PFSK-1 (cell line): ENCODE measurements around the gene MAGI1.

Experiments
- FOXP2 ChIP-seq: optimal IDR thresholded peaks from 2 replicates; pipeline ENCODE3; 2011; ENCODE audit warnings: borderline replicate concordance, control low read depth, inconsistent platforms; ENCODE audit not compliant: insufficient read depth; ENCODE audit errors: extremely low read length, extremely low read depth
- POLR2AphosphoS5 ChIP-seq: IDR thresholded peaks from 2 replicates; pipeline ENCODE4 v1.6.1; 2012; ENCODE audit warnings: low read depth, mild to moderate bottlenecking, control low read depth, low read length, moderate library complexity
- SIN3A ChIP-seq: IDR thresholded peaks from 2 replicates; pipeline ENCODE4 v1.6.1; 2012; ENCODE audit warnings: mild to moderate bottlenecking, low read length, moderate library complexity, borderline replicate concordance; ENCODE audit not compliant: insufficient read depth
- TAF1 ChIP-seq: IDR thresholded peaks from 2 replicates; pipeline ENCODE4 v1.6.1; 2012; ENCODE audit warnings: low read length, control low read depth, borderline replicate concordance; ENCODE audit not compliant: insufficient read depth
- TF ChIP-seq, protein P1 (sequence below), 2 experiments: IDR thresholded peaks; 2 replicates each; pipeline versions ENCODE4 v1.6.1 to v1.8.0; 2011 to 2012; ENCODE audit warnings: low read depth in 2 of 2, low read length in 2 of 2, control low read depth in 1 of 2, inconsistent platforms in 1 of 2, mild to moderate bottlenecking in 1 of 2, moderate library complexity in 1 of 2; ENCODE audit not compliant: insufficient read depth in 1 of 2

The MAGI1 gene

GRCh38 chr3:65988411-65989180, 50.1 kb downstream of the MAGI1 start:
- no peak for TF ChIP-seq FOXP2
- no peak for TF ChIP-seq SIN3A
- TF ChIP-seq TAF1, result no peak
- TF ChIP-seq, protein P1, sequence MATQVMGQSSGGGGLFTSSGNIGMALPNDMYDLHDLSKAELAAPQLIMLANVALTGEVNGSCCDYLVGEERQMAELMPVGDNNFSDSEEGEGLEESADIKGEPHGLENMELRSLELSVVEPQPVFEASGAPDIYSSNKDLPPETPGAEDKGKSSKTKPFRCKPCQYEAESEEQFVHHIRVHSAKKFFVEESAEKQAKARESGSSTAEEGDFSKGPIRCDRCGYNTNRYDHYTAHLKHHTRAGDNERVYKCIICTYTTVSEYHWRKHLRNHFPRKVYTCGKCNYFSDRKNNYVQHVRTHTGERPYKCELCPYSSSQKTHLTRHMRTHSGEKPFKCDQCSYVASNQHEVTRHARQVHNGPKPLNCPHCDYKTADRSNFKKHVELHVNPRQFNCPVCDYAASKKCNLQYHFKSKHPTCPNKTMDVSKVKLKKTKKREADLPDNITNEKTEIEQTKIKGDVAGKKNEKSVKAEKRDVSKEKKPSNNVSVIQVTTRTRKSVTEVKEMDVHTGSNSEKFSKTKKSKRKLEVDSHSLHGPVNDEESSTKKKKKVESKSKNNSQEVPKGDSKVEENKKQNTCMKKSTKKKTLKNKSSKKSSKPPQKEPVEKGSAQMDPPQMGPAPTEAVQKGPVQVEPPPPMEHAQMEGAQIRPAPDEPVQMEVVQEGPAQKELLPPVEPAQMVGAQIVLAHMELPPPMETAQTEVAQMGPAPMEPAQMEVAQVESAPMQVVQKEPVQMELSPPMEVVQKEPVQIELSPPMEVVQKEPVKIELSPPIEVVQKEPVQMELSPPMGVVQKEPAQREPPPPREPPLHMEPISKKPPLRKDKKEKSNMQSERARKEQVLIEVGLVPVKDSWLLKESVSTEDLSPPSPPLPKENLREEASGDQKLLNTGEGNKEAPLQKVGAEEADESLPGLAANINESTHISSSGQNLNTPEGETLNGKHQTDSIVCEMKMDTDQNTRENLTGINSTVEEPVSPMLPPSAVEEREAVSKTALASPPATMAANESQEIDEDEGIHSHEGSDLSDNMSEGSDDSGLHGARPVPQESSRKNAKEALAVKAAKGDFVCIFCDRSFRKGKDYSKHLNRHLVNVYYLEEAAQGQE (IDR thresholded peaks at IDR 0.05; ENCODE audit: insufficient read depth in 1 of 2, low read depth in 2 of 2, low read length in 2 of 2), result no peak
- TF ChIP-seq POLR2AphosphoS5, result no peak

GRCh38 chr3:65986285-65986684, 52.4 kb downstream of the MAGI1 start:
- no peak for TF ChIP-seq FOXP2
- TF ChIP-seq SIN3A, result no peak

DNA sequence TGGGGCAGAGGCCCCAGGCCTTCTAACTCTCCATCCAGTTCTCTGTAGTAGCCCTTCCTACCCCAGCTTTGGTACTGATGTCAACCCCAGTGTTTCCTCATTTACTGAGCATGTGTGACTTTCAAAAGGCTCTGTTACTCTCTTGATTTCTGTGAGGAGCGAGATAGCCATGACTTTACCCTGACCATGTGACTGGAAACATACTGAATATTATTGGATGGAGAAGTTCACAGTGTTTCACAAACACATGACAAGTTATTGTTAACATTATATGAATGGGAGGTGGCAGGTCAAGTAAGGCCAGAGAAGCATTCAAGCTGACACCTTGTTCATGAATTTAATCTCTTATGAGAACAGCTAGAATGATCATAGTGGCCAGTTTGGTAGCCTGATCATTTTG, 53.7 kb downstream of the MAGI1 start:
- no peak for TF ChIP-seq POLR2AphosphoS5
- no peak for TF ChIP-seq FOXP2
- TF ChIP-seq TAF1, result no peak
- TF ChIP-seq, protein P1 (IDR thresholded peaks at IDR 0.05; ENCODE audit: insufficient read depth in 1 of 2, low read depth in 2 of 2, low read length in 2 of 2), result no peak

- no peak for TF ChIP-seq TAF1
- no peak for TF ChIP-seq POLR2AphosphoS5
- no peak for TF ChIP-seq FOXP2
- TF ChIP-seq SIN3A, result no peak
- TF ChIP-seq, protein P1 (IDR thresholded peaks at IDR 0.05; ENCODE audit: insufficient read depth in 1 of 2, low read depth in 2 of 2, low read length in 2 of 2), result no peak
Observed at GRCh38 chr3:65983100-65983499, 55.6 kb downstream of the MAGI1 start.

GRCh38 chr3:65979731-65980130, 59.0 kb downstream of the MAGI1 start:
- TF ChIP-seq, protein P1 (IDR thresholded peaks at IDR 0.05; ENCODE audit: insufficient read depth in 1 of 2, low read depth in 2 of 2, low read length in 2 of 2), result no peak
- TF ChIP-seq SIN3A, result no peak
- TF ChIP-seq POLR2AphosphoS5, result no peak
- TF ChIP-seq TAF1, result no peak
- no peak for TF ChIP-seq FOXP2
